Chondrocyte (in vitro differentiated cells): ENCODE data around the gene CD44. TPM values are rescaled to one million over a fixed set of nuclear protein-coding genes. Genes with fewer than 3 reads are reported as not detected.
A peak's percentile ranks its signal among the peaks of the same experiment; 100 is the strongest.

Experiments
- DNase-seq: peaks from one replicate; pipeline ENCODE4 v3.0.0; 2021; ENCODE audit warnings: mixed read lengths, low spot score
- H3K27ac Mint-ChIP-seq: one replicate; pipeline ENCODE4 v1.8.0; 2021; ENCODE audit warnings: mild to moderate bottlenecking, moderate library complexity, mixed read lengths; ENCODE audit not compliant: unreplicated experiment
- H3K27me3 Mint-ChIP-seq: 2 replicates; pipeline ENCODE4 v1.8.0; 2021; ENCODE audit warnings: low read depth, mixed read lengths
- H3K36me3 Mint-ChIP-seq: 2 replicates; pipeline ENCODE4 v1.8.0; 2021; ENCODE audit warnings: low read depth, mixed read lengths
- H3K4me1 Mint-ChIP-seq: 2 replicates; pipeline ENCODE4 v1.8.0; 2021; ENCODE audit warnings: low read depth, mild to moderate bottlenecking, mixed read lengths
- H3K4me3 Mint-ChIP-seq: one replicate; pipeline ENCODE4 v1.8.0; 2021; ENCODE audit warnings: mild to moderate bottlenecking, moderate library complexity, mixed read lengths; ENCODE audit not compliant: unreplicated experiment
- H3K9me3 Mint-ChIP-seq: 2 replicates; pipeline ENCODE4 v1.8.0; 2021; ENCODE audit warnings: low read depth, mixed read lengths
- total RNA-seq: library from RNA; stranded (reverse); gene quantifications from 3 replicates; pipeline ENCODE4 v1.2.1, GENCODE V29; 2021
- TF ChIP-seq, protein P1 (sequence below): fragments of 200-600 bp; sonication (generic); IDR thresholded peaks from 2 replicates; pipeline ENCODE4 v1.5.0; 2021; ENCODE audit warnings: antibody characterized with exemption, mild to moderate bottlenecking, moderate library complexity

CD44 gene
- total RNA-seq, 1 donor from 2014 or later: 179 TPM

DNA sequence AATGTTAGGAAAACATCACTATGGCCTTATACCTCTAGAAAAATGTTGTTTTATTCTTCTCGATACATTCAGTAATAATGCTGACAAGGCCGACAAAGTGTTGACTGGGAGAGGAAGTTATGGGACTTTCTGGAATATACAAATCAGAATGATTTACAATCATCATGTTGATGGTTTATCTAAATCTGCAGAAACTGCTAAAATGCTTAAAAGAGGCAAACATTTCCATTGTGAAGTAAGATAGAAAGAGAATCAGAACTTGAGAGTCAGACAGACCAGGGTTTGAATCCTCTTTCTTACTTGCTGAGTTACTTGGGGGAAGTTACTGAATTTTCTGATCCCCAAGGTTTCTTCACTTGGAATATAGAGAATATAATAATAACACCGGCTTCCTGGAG, 89.4 kb downstream of the CD44 start:
- Mint-ChIP-seq H3K4me3 (no peak overlapping the region), H3K36me3 (peaks cover 30% of the 10 kb centered on the region), H3K27ac (no peak overlapping the region), H3K4me1 (peaks cover 19% of the 10 kb centered on the region), H3K27me3 (no peaks in the 10 kb centered on the region), H3K9me3 (no peaks in the 10 kb centered on the region)
- TF ChIP-seq, protein P1, sequence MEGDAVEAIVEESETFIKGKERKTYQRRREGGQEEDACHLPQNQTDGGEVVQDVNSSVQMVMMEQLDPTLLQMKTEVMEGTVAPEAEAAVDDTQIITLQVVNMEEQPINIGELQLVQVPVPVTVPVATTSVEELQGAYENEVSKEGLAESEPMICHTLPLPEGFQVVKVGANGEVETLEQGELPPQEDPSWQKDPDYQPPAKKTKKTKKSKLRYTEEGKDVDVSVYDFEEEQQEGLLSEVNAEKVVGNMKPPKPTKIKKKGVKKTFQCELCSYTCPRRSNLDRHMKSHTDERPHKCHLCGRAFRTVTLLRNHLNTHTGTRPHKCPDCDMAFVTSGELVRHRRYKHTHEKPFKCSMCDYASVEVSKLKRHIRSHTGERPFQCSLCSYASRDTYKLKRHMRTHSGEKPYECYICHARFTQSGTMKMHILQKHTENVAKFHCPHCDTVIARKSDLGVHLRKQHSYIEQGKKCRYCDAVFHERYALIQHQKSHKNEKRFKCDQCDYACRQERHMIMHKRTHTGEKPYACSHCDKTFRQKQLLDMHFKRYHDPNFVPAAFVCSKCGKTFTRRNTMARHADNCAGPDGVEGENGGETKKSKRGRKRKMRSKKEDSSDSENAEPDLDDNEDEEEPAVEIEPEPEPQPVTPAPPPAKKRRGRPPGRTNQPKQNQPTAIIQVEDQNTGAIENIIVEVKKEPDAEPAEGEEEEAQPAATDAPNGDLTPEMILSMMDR: no peak
- DNase-seq: no peak

GRCh38 chr11:35230388-35230787, 91.4 kb downstream of the CD44 start:
- no peak overlapping the region for H3K27ac Mint-ChIP-seq
- DNase-seq: no peak
- H3K27me3 Mint-ChIP-seq: no peaks in the 10 kb centered on the region
- peaks cover 20% of the 10 kb centered on the region for H3K36me3 Mint-ChIP-seq
- TF ChIP-seq, protein P1: no peak
- peaks cover 13% of the 10 kb centered on the region for H3K9me3 Mint-ChIP-seq
- H3K4me3 Mint-ChIP-seq: no peak overlapping the region
- H3K4me1 Mint-ChIP-seq: peaks cover 14% of the 10 kb centered on the region

GRCh38 chr11:35231076-35231860, 92.3 kb downstream of the CD44 start:
- Mint-ChIP-seq H3K27me3 (no peaks in the 10 kb centered on the region), H3K4me3 (no peak overlapping the region), H3K36me3 (peaks cover 16% of the 10 kb centered on the region), H3K27ac (no peak overlapping the region), H3K9me3 (peaks cover 13% of the 10 kb centered on the region), H3K4me1 (peaks cover 17% of the 10 kb centered on the region)
- no peak for DNase-seq
- TF ChIP-seq, protein P1: no peak

GRCh38 chr11:35232891-35233330, 93.9 kb downstream of the CD44 start:
- TF ChIP-seq, protein P1: no peak
- Mint-ChIP-seq H3K27me3 (no peaks in the 10 kb centered on the region), H3K36me3 (peaks cover 14% of the 10 kb centered on the region), H3K4me1 (peaks cover 27% of the 10 kb centered on the region), H3K9me3 (peaks cover 13% of the 10 kb centered on the region), H3K4me3 (no peak overlapping the region), H3K27ac (peak overlapping the region; percentile 8)
- no peak for DNase-seq

- H3K4me3 Mint-ChIP-seq: no peak overlapping the region
- H3K4me1 Mint-ChIP-seq: peaks cover 32% of the 10 kb centered on the region
- TF ChIP-seq, protein P1: no peak
- DNase-seq: no peak
- H3K27me3 Mint-ChIP-seq: no peaks in the 10 kb centered on the region
- H3K36me3 Mint-ChIP-seq: peaks cover 14% of the 10 kb centered on the region
- H3K9me3 Mint-ChIP-seq: peaks cover 13% of the 10 kb centered on the region
- H3K27ac Mint-ChIP-seq: no peak overlapping the region
Observed at GRCh38 chr11:35233518-35233917, 94.5 kb downstream of the CD44 start.
